ENCODE results near the gene CAMK2N2.

GRCh38 chr3:184300378-184300720 is 39.0 kb upstream of the CAMK2N2 start:
- TF ChIP-seq, protein P1, sequence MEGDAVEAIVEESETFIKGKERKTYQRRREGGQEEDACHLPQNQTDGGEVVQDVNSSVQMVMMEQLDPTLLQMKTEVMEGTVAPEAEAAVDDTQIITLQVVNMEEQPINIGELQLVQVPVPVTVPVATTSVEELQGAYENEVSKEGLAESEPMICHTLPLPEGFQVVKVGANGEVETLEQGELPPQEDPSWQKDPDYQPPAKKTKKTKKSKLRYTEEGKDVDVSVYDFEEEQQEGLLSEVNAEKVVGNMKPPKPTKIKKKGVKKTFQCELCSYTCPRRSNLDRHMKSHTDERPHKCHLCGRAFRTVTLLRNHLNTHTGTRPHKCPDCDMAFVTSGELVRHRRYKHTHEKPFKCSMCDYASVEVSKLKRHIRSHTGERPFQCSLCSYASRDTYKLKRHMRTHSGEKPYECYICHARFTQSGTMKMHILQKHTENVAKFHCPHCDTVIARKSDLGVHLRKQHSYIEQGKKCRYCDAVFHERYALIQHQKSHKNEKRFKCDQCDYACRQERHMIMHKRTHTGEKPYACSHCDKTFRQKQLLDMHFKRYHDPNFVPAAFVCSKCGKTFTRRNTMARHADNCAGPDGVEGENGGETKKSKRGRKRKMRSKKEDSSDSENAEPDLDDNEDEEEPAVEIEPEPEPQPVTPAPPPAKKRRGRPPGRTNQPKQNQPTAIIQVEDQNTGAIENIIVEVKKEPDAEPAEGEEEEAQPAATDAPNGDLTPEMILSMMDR (IDR thresholded peaks at IDR 0.05; ENCODE audit: low read depth, low read length, poor library complexity, severe bottlenecking), result no peak
- no peak for TF ChIP-seq EZH2phosphoT487 (IDR thresholded peaks at IDR 0.05; ENCODE audit: borderline replicate concordance, low read length)

All from DOHH2 (cell line).